Effector memory CD4-positive, alpha-beta T cell (primary cell): ENCODE data around the gene COQ10A.

Experiments
- DNase-seq, 3 donors: peaks; one replicate each; pipeline ENCODE4 v3.0.0-alpha.2; 2020
- H3K27ac ChIP-seq: 2 replicates; pipeline ENCODE4 v1.7.0; 2013; ENCODE audit warnings: mild to moderate bottlenecking, low read length, moderate library complexity; ENCODE audit not compliant: insufficient read depth, poor library complexity, severe bottlenecking
- H3K27me3 ChIP-seq: replicated peaks from 2 replicates; pipeline ENCODE4 v1.7.0; 2013; ENCODE audit warnings: mild to moderate bottlenecking, low read length; ENCODE audit not compliant: insufficient read depth, control insufficient read depth, poor library complexity, severe bottlenecking
- H3K36me3 ChIP-seq: 2 replicates; pipeline ENCODE4 v1.7.0; 2013; ENCODE audit warnings: mild to moderate bottlenecking, low read length, moderate library complexity; ENCODE audit not compliant: control insufficient read depth, insufficient read depth
- H3K4me1 ChIP-seq: 2 replicates; pipeline ENCODE4 v1.7.0; 2013; ENCODE audit warnings: low read length, mild to moderate bottlenecking; ENCODE audit not compliant: control insufficient read depth, insufficient read depth, poor library complexity, severe bottlenecking
- H3K4me3 ChIP-seq: 2 replicates; pipeline ENCODE4 v1.7.0; 2013; ENCODE audit warnings: low read length, low read depth, mild to moderate bottlenecking; ENCODE audit not compliant: insufficient read depth, poor library complexity, severe bottlenecking
- H3K9me3 ChIP-seq: 2 replicates; pipeline ENCODE4 v1.7.0; 2013; ENCODE audit warnings: mild to moderate bottlenecking, low read length, moderate library complexity; ENCODE audit not compliant: control insufficient read depth

The COQ10A gene

GRCh38 chr12:56229082-56229481, 37.7 kb upstream of the COQ10A start:
- Histone ChIP-seq H3K4me1 (peaks cover 6% of the 10 kb centered on the region), H3K4me3 (no peak overlapping the region), H3K36me3 (no peaks in the 10 kb centered on the region), H3K9me3 (no peaks in the 10 kb centered on the region), H3K27ac (no peak overlapping the region), H3K27me3 (no peaks in the 10 kb centered on the region)
- DNase-seq, result no peak

GRCh38 chr12:56229916-56230431, 36.8 kb upstream of the COQ10A start, which contains the start of gene SLC39A5:
Gene SLC39A5 (plus strand): TSS chr12:56230051. CDS start chr12:56231275, 1,224 bp downstream.
- Histone ChIP-seq H3K4me3 (no peak within 1 kb of the TSS), H3K27me3 (no peaks in the 10 kb centered on the region), H3K4me1 (no peaks in the 10 kb centered on the region), H3K27ac (no peak within 1 kb of the TSS), H3K36me3 (no peaks in the 10 kb centered on the region), H3K9me3 (no peaks in the 10 kb centered on the region)
- no peak for DNase-seq

GRCh38 chr12:56230432-56231183, 36.1 kb upstream of the COQ10A start:
- no peak overlapping the region for H3K27ac ChIP-seq
- DNase-seq, result no peak
- H3K4me1 ChIP-seq, result no peaks in the 10 kb centered on the region
- H3K27me3 ChIP-seq, result no peaks in the 10 kb centered on the region
- no peaks in the 10 kb centered on the region for H3K36me3 ChIP-seq
- H3K4me3 ChIP-seq, result no peak overlapping the region
- H3K9me3 ChIP-seq, result no peaks in the 10 kb centered on the region

GRCh38 chr12:56231184-56231582, 35.6 kb upstream of the COQ10A start:
- Histone ChIP-seq H3K27ac (no peak overlapping the region), H3K36me3 (no peaks in the 10 kb centered on the region), H3K4me3 (no peak overlapping the region), H3K27me3 (no peaks in the 10 kb centered on the region), H3K9me3 (no peaks in the 10 kb centered on the region), H3K4me1 (no peaks in the 10 kb centered on the region)
- no peak for DNase-seq

GRCh38 chr12:56234746-56235436, 31.9 kb upstream of the COQ10A start:
- H3K4me1 ChIP-seq, result no peaks in the 10 kb centered on the region
- H3K36me3 ChIP-seq, result peaks cover 8% of the 10 kb centered on the region
- no peak for DNase-seq

GRCh38 chr12:56236091-56236490, 30.7 kb upstream of the COQ10A start:
- H3K36me3 ChIP-seq, result peaks cover 20% of the 10 kb centered on the region
- no peak overlapping the region for H3K4me3 ChIP-seq
- no peak for DNase-seq
- H3K9me3 ChIP-seq, result no peaks in the 10 kb centered on the region
- no peaks in the 10 kb centered on the region for H3K27me3 ChIP-seq
- H3K27ac ChIP-seq, result no peak overlapping the region
- H3K4me1 ChIP-seq, result no peaks in the 10 kb centered on the region

More at GRCh38 chr12:56234746-56235436, 31.9 kb upstream of the COQ10A start:
- Histone ChIP-seq H3K9me3 (no peaks in the 10 kb centered on the region), H3K4me3 (no peak overlapping the region), H3K27me3 (no peaks in the 10 kb centered on the region), H3K27ac (no peak overlapping the region)

GRCh38 chr12:56236985-56237384, 29.8 kb upstream of the COQ10A start:
- Histone ChIP-seq H3K4me1 (no peaks in the 10 kb centered on the region), H3K9me3 (no peaks in the 10 kb centered on the region), H3K27me3 (no peaks in the 10 kb centered on the region), H3K27ac (no peak overlapping the region), H3K36me3 (peaks cover 29% of the 10 kb centered on the region), H3K4me3 (no peak overlapping the region)
- no peak for DNase-seq

- Histone ChIP-seq H3K4me1 (no peaks in the 10 kb centered on the region), H3K27me3 (no peaks in the 10 kb centered on the region), H3K27ac (no peak overlapping the region), H3K4me3 (no peak overlapping the region), H3K36me3 (peaks cover 34% of the 10 kb centered on the region), H3K9me3 (no peaks in the 10 kb centered on the region)
- no peak for DNase-seq
Observed at GRCh38 chr12:56237552-56237951, 29.2 kb upstream of the COQ10A start.

GRCh38 chr12:56241424-56242303, 25.1 kb upstream of the COQ10A start:
- DNase-seq, result no peak
- H3K27me3 ChIP-seq, result no peaks in the 10 kb centered on the region
- H3K9me3 ChIP-seq, result no peaks in the 10 kb centered on the region
- H3K36me3 ChIP-seq, result peaks cover 70% of the 10 kb centered on the region
- H3K27ac ChIP-seq, result no peak overlapping the region
- H3K4me1 ChIP-seq, result no peaks in the 10 kb centered on the region
- no peak overlapping the region for H3K4me3 ChIP-seq
